ENCODE measurements around the gene GALNT9.

GRCh38 chr12:132261328-132262138 lies 67.9 kb downstream of the GALNT9 start:
- TF ChIP-seq FOXM1 (IDR thresholded peaks at IDR 0.05; ENCODE audit: borderline replicate concordance) = no peak
- TF ChIP-seq FOXK2 (IDR thresholded peaks at IDR 0.05) = no peak
- no peak for TF ChIP-seq NFRKB (IDR thresholded peaks at IDR 0.05)
- no peak for TF ChIP-seq SP1 (IDR thresholded peaks at IDR 0.05)
- TF ChIP-seq SUZ12 (IDR thresholded peaks at IDR 0.05) = no peak
- TF ChIP-seq BHLHE40 (IDR thresholded peaks at IDR 0.05; ENCODE audit: borderline replicate concordance) = no peak

All from HEK293T (cell line).